ENCODE measurements around the gene NRXN2.
A peak's percentile ranks its signal among the peaks of the same experiment; 100 is the strongest.

Gene NRXN2
- total RNA-seq = 1.2 to 8.2 reads per million in 2 donors

DNA sequence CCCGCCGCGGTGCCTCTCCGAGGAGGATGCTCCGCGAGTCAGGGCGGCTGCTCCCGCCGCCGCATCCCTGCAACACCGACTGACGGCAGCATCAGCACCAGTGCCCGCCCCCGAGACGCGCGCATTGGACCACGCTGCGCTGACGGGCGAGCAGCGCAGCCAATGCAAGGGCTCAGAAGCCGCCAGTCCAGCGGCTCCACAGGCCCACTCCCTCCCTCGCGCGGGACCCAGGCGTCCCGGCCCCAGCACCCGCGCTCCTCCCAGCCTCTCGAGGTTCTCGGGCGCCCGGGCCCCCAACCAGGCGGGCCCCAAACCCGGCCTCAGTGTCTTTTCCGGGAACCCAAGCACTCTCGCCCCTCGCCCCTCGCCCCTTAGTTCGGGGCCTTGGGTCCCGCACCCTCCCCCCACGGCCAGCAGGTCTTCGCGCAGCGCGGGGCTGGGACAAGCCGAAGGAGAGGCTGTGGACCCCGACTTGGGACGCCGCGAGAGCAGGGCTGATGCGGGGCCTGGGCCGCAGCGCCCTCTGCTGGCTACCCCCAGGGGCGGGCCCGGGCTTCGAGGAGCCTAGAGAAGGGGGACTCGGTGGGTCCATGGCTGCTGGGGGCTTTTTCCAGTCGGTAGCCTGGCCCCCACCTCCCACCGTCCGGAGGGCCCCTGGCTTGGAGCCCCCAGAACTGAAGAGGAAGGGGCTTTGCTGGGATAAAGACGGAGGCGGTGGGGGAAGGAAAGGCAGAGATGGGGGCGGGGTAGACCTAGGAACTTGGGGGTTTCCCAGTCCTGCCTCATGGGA lies at the start of gene NRXN2:
Gene NRXN2, minus strand, starts transcription at position 81 of the 790 bp plus-strand sequence. CDS start 9,498 bp downstream, outside the sequence.
- peak; percentile 76 for DNase-seq

GRCh38 chr11:64772303-64773018 lies 49.5 kb upstream of the NRXN2 start:
- no peak for DNase-seq

- no peak for DNase-seq
These were observed 48.9 kb upstream of the NRXN2 start for GRCh38 chr11:64771861-64772260.

DNA sequence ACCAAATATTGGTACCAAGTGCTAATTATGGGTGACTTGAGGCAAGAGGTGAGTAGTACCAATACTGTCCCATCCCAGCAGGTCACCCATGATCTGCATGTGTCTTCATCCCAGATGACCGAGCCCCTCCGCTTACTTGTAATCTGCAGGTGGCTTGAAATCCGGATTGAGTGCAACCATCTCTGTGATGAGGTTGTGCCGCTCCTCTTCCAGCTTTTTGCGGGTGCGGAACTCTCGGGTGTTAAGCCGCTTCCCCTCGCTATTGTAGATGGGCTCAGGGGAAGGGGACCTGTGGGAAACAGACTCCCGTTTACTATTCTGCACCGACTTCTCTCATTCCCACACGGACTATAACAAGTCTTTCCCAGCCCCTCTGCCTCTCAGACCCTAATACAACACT lies 47.1 kb upstream of the NRXN2 start:
- DNase-seq = no peak

- DNase-seq = no peak
These were observed 46.3 kb upstream of the NRXN2 start for GRCh38 chr11:64769283-64769682.

- DNase-seq = no peak
These were observed 45.3 kb upstream of the NRXN2 start for GRCh38 chr11:64768300-64768694.

DNA sequence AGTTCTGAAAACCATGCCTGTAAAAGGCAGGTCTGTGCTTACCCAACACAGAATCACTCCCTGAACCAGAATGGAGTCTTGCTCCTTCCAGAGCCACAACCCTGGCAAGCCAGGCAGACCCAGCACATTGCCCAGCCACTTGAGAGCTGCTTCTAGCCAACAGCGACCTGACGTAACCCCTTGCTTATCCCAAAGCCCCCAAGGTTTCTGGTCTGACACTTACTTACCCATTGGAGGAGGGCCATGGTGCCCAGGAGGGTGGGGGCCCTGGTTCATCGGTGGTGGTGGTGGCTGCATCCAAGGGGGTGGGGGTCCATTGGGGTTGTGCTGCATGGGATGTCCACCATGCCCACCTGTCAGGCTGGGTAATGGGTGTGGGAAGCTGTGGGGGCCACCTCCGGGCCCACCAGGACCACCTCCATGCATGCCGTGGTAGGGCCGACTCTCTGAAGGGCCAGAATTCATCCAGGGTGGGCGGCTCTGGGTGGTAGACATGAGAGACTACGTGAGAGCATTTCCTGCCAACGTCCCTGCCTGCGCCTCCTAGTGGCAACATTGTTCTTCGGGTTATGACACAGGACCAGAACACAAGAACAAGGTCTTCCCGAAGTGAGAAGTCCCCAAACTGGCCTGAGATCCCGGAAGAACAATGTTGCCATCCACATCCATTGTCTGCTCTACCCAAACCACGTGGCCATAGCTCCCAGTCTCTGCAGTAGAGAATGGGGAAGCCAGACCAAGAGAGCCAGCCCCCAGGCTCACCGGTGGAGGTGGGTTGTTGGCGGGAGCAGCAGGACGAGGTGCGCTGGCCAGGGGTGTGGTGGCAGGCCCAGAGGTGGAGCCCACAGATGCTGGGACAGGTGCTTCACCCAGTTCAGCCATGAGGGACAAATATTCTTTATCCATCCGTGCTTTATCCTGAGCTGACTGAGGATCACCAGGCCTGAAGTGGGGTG lies 44.6 kb upstream of the NRXN2 start:
- no peak for DNase-seq

DNA sequence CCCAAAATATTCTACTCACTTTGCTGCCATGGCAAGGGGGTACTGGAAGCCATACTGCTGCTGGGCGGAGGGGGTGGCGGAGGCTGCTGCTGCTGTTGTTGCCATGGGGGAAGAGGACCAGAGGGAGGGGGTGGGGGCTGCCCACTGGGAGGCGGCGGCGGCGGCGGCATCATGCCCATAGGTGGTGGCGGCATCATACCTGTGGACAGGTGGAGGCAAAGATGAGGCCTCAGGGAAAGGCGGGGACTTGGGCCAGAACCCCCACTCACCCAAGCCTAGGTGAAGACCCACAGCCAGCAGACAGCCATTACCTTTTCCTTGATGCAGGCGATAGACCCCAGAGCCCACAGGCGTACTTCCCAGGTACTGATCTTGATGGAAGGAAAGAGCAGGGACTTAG lies 43.9 kb upstream of the NRXN2 start:
- DNase-seq = no peak

GRCh38 chr11:64765851-64766665 lies 43.1 kb upstream of the NRXN2 start:
- DNase-seq = no peak

DNA sequence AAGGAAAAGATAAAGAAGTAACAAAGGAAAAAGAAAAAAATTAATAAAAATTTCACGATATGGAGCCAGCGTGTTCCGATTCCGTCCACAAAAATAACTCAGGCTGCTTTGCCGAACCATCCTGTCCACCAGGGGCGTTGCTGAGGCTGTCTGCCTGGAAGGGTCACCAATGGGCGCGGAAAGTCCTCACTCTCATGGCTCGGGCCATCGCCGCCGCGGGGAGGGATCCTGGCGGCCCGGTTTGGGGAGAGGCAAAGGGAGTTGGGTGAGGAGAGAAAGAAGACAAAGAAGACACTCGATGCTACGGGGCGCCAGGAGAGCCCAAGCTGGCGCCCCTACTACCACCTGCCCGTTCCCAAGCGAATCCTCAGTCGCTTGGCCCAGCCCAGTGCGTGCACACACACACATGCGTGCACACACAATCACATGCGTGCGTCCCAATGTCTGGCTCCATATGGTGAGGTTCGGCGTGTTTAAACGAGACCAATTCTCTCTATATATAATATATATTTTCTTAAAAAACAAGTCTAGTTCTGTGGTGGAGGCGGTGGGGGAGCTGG lies 42.4 kb upstream of the NRXN2 start:
- DNase-seq = no peak

GRCh38 chr11:64764753-64765152 lies 41.8 kb upstream of the NRXN2 start:
- no peak for DNase-seq

GRCh38 chr11:64764040-64764611 lies 41.1 kb upstream of the NRXN2 start:
- no peak for DNase-seq

- DNase-seq = no peak
These were observed 40.6 kb upstream of the NRXN2 start for GRCh38 chr11:64763526-64764039.

GRCh38 chr11:64762674-64763525 lies 39.9 kb upstream of the NRXN2 start:
- no peak for DNase-seq

DNA sequence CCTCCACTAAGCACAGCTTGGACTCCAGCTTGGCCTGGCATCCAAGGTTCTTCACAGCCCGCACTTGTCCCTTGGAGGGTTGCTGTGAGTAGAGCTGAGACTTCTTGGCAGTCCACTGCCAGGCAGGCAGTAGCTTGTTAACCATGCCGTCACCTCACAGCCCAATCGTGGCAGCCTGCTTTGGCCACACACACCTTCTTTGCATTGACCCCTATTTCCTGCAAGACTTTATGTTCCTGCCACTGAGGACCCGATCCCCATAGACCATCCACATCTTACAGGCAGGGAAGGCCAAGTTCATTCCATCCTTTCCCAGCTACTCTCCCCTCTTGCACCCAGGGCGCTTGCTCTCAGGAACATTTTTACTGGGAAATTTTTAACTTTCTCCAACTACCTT lies 39.3 kb upstream of the NRXN2 start:
- DNase-seq = no peak

GRCh38 chr11:64760759-64761420 lies 37.9 kb upstream of the NRXN2 start:
- DNase-seq = no peak

- no peak for DNase-seq
These were observed 37.0 kb upstream of the NRXN2 start, which contains the start of gene PYGM for GRCh38 chr11:64759722-64760719. Gene PYGM (minus strand): TSS chr11:64759974. CDS start chr11:64759898, 76 bp downstream.

DNA sequence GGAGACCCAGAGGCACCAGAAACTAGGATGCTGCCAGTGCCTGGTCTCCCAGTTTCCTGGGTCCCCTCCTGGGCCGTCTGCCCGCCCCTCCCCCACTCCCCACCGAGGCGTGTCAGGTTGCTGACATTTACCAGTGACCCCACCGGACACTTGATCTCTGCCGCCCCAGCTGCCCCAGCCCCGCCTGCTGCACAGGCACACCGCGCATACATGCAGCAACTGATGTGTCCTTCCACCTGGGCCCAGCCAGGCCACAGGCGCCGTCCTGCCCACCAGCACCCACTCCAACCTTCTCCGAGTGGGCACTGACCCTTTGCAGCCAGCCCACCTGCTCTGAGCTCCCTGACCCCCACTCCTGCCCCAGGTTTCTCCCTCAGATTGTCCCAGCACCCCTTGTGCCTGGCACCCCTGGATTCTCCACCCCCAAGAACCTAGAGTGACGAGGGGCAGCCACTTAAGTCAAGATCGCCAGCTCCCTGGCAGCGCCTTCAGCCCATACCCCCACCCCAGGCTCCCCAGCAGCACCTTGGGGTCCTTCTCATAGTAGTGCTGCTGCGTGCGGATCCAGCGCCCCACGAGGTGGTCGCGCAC lies 36.2 kb upstream of the NRXN2 start:
- no peak for DNase-seq

Measured in activated gamma-delta T cell (primary cell).